Medulla oblongata (tissue), 1 donor: ENCODE data around the gene LRRC36.

Experiments
- DNase-seq: peaks from one replicate; pipeline ENCODE4 v3.0.0-alpha.2; 2015; ENCODE audit errors: extremely low spot score

LRRC36 gene

DNA sequence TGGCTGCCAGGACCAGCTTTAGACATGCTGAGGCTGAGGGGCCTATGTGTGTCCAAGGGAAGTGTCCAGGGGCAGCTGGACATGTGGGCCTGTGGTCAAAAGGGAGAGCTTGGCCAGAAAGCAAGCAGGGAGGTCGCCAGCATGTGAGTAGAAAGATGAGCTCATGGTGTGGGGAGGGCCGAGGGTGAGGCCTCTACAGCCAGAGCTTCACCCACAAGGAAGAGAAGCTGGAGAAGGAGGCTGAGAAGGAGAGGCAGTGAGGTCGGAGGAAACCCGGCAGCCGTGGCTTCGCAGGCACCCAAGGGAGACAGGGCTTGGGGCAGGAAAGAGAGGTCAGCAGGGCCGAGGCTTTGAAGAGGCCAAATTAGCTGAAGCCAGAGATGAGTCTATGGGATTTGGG is 100.3 kb downstream of the LRRC36 start:
- DNase-seq = no peak

DNA sequence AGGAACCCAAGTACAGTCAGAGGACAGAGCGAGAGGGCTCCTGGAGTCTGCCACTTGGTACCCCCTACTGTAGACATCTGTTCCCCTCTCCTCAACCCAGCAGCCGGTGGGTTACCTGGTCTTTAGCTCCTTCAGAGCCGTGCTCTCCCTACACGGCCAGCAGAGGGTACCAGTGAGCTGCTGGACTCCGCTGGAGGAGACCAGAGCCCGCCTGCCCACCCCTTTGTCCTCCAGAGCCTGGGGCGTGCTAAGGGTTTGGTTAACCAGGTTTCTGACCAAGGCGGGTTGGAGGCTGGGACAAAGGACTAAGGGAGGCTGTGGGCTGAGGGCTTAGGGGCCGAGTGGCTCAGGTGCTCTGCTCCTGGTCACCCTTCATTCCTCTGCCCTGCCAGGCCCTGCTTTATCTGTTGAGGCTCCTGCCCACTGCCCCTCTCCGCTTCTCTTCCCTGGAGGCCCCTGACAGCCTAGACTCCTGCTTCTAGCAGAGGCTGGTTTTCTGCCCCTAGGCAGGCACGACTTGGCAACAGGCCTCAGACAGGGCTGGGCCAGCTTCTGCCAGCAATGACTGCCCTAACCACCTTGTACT is 101.6 kb downstream of the LRRC36 start:
- peak; percentile 67 for DNase-seq

DNA sequence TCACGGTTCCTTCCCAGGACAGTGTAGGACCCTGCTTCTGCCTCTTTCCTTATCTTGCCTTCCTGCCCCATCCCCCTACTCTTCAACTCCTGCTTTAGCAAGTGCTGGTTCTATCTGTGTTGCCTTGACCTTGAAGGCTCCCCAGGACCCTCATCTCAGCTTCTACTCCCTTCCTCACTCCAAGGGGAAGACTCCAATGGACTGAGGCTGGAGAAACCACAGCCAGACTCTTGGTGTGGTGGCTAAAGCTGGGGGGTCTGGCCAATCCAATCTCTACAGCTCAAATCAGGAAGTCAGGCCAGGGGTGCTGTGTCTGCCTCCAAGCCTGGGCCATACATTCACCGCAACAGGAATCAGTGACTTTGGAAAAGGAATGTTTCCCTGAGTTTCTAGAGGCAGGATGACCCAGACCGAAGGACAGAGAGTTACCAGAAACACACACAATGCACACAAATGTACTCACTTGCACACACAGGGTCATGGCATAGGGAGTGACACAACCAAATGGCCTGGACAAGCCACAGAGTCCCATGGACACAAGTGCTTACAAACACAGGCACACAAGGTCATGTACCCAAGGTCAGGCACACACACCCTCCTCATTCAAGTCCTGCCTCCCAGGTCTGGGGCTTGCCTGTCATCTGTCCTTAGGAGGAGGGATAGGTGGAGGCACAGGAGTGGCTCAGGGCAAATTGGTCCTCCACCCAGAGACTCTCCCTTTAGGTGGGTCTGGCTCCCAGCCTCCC is 102.6 kb downstream of the LRRC36 start:
- DNase-seq = no peak

DNA sequence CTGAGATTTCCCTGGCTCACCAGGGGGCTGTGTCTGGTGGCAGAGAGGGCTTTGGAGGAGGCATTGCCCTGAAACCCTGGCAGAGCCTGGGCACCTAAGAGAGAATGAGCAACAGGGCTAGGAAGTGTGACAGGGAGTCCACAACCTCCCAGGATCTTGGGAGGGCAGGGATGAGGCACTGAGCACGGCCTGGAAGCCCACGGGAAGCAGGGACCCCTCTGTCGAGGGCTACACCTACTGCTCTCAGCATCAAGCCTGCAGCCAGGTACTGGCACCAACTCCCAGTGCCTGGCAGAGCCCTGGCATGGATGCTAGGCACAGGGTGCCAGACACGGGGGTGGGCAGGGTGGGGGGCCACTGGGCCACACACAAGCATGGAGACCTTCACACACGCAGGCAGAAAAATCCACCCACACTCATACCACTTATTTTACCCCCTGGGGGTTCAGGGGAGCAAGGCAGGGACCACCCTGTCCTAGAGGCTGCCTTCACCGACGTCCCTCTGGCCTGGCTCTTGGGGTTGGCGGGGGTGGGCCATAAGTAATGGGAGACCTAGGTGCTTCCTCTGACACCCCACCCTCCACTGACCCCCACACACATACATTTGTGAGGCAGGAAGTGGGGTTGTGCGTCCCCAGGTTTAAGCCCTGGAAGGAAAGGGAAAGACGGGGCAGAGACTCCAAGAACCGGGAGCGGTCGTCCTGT is 103.3 kb downstream of the LRRC36 start:
- no peak for DNase-seq

DNA sequence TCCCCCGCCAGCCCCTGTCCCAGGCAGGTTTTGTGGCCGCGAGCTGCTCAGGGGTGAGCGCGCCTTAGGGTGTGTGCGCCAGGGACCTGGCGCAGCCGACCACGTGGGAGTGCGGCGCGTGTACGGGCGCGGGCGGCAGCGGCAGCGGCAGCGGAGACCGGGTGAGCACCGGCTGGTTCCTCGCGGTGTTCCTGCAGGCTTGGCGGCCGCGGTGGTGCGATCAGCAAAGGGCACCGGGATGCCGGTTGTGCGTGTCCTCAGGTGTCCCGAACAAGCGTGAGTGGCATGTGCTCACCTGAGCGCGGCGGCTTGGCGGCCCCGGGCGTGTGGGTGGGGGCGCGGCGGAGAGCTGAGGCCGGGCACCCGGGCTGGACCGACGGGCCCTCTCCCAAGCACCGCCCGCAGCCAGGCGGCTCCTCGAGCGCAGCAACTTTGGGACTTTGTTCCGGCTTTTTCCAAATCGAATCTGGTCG is 103.9 kb downstream of the LRRC36 start:
- no peak for DNase-seq

DNA sequence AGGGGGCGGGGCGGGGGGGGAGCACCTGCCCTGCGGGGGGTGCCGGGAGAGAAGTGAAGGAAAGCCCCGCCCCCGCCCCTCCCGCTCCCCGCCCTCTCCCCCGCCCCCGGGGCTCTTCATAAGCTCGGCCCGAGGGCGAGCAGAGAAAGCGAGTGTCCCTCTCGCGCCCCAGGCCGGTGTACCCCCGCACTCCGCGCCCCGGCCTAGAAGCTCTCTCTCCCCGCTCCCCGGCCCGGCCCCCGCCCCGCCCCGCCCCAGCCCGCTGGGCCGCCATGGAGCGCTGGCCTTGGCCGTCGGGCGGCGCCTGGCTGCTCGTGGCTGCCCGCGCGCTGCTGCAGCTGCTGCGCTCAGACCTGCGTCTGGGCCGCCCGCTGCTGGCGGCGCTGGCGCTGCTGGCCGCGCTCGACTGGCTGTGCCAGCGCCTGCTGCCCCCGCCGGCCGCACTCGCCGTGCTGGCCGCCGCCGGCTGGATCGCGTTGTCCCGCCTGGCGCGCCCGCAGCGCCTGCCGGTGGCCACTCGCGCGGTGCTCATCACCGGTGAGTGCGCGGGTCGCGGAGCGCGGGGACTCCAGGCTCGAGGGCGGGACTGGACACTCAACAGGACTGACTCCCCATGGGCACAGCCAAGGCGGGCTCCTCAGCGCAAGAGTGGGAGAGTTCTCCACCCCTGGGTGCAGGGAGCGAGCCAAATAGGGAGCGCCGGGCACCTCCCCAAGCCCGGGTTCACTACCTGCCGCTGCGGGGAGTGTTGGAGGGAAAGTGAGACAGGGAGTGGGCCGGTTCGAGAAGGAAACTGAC is 104.6 kb downstream of the LRRC36 start, which contains the start of gene HSD11B2:
Gene HSD11B2 (plus strand): TSS at position 145 of the 798 bp plus-strand sequence. CDS start 128 bp downstream, at position 273.
- peak; percentile 41 for DNase-seq

DNA sequence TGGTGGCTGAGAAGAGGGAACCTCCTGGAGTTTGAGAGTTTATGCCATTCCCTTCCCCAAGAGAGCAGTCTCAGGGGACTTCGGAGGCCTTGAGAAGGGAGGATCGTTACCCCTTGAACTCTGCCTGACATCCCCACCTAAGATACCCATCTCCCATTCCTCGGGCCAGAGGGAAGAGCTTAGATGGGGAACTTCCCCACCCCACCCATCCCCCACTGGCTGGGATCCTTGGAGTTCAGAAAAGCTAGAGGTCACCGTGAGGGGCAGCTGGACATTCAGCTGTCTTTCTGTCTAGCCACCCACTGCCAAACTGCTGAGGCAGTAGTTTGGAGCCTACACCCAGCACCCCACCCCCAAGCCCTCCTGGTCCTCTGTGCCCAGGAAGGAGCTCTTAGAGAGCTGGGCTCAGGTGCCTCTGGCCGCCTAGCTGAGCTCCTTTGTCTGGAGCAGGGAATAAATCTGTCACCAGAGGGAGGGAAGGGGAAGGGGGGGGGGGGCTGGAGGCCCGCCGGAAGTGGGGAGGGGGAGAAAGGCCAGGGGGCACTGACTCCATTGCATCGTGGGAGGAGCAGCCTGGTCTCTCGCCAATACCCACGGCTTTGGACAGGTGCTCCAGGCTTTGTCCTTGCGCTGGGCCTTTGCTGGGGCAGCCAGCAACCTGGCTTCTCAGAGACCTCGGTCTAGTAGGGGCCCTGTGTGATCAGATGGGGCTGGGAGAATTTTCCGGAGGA is 105.3 kb downstream of the LRRC36 start:
- no peak for DNase-seq

DNA sequence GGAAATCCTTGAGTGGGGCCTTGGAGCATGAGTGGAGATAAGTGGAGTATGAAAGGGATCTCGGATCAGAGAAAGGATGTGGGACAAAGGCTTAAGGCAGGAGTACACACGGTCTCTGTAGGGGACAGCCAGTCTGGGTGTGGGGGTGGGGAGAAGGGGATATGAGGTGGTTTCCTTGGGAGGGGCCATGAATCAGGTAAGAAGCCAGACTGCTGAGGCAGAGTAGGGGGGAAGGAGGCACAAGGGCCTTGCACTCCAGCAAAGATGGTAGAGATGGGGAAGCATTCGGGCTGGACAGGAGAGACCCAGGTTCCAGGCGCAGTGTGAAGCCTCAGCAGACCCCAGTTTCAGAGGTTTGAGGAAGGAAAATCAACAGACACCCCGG is 105.9 kb downstream of the LRRC36 start:
- DNase-seq = no peak

DNA sequence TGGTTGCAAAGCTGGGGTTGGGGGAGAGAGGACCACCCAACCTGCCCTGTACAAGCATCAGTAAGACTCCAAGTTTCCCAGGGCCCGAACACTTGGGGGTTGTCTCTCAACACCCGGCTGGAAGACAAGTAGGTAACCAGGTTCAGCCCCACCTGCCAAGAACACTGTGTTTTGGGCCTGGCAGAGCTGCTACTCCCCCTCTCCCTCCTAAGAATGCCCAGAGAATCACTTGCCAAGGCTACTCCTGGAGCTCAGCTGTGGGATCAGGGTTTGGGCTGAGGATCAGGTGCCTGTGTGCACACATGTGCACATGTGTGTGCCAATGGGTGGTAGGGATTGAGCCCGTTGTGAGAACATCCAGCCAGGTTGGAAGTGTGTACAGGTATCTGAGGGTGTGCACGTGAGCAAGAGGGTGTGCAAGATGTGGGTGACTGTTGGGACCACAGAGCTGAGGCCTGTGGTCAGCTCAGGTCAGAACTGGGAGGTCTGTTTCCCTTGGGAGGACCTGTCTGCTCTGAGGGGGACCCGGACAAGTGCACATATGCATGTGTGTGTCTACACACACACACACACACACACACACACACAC is 106.6 kb downstream of the LRRC36 start:
- DNase-seq = no peak
